ENCODE measurements around the gene TMEM9. TPM values are rescaled to one million over a fixed set of nuclear protein-coding genes. Genes with fewer than 3 reads are reported as not detected.
A peak's percentile ranks its signal among the peaks of the same experiment; 100 is the strongest.

The TMEM9 gene
- total and polyA plus RNA-seq, 9 of the 15 experiments (the other 6 are each of a cell fraction or from before 2014, with no cell fraction given) = 30.4 to 107 (median 67.6) TPM

DNA sequence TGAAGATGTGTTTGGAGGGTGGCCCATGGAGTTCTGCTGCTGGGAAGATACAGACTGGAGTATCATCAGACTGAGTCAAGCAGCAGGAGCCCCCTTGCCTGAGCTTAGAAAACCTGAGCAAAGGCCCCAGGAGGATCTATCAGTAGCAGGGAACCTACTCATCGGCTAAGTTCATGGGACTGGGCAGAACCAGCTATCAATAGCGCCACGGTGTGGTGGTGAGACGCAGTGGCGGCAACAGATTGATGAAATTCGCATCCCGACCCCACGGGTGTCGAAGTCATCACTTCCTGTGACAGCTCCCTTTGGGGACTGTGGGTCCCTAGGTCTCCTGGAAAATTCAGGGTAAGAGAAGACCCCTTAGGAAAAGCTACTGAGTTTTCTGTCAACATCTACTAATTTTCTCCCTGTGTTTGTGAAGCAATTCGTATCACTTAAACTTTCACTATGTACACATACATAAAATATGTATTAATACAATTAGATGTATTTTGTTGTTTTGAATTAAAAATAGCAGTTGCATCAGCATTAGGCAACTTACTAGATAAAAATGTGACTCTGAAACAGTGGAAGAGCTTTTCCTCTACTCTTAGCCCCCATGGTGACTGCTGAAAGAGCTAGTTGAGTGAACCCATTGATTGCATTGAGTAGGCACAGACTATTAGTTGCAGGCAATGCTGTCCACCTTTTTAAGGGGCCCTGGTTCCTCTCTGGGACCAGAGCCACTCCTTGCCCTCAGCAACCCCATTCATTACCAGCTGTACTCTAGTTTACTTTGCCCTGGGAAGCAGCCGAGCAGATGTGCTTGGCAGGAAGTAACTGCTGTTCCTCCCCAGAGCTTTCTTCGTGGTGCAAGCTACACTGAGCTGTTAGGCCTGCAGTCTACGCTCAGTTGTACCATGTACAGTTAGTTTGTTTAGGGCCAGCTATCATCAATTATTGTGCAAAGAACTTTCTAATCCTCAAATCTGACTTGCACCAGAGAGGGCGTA lies 34.8 kb downstream of the TMEM9 start:
- peak; percentile 88 for FAIRE-seq
- no peak overlapping the region for H3K27ac ChIP-seq (ENCODE audit: extremely low read depth, low read depth, low read length)
- H3K9me1 ChIP-seq (ENCODE audit: control insufficient read depth, insufficient read depth, low read length) = no peaks in the 10 kb centered on the region
- ChIA-PET POLR2A (interaction anchor here (0.5 to 1.1 kb wide), 6 partner anchors 22 to 183 kb away, joined by 3 to 4 read pairs (median 3); no protein-coding TSS in a partner anchor), CTCF (ENCODE audit: low intra/inter-chr PET ratio) (interaction anchor here (1.1 to 1.9 kb wide), 4 partner anchors 34 to 561 kb away, joined by 3 to 8 read pairs (median 5); no protein-coding TSS in a partner anchor)
- H3K79me2 ChIP-seq (ENCODE audit: control insufficient read depth, insufficient read depth, low read length) = no peaks in the 10 kb centered on the region
- intact Hi-C loops (cut with micrococcal nuclease) = loop anchor here (2.0 to 10.0 kb wide), 2 partner anchors 75 to 147 kb away; no protein-coding TSS in a partner anchor
- peaks cover 9% of the 10 kb centered on the region for H4K20me1 ChIP-seq (replicated peaks; ENCODE audit: control insufficient read depth, insufficient read depth, low read length)
- H3K4me2 ChIP-seq (ENCODE audit: insufficient read depth, low read length) = no peak overlapping the region
- H3K4me1 ChIP-seq (replicated peaks in 1 of 2; ENCODE audit: control insufficient read depth in 2 of 2, insufficient read depth in 2 of 2, low read length in 2 of 2) = peaks cover 0 to 1% of the 10 kb centered on the region in 2 experiments; a peak in 2 of 5 replicates
- whole genome bisulfite sequencing (ENCODE audit: insufficient coverage, low coverage, missing lambda C conversion rate) = 2% methylated on average over 14 of the region's 14 CpGs
- DNase-seq (ENCODE audit: extremely low read depth in 1 of 4, low spot score in 3 of 4) = peak; percentile 72 to 81 (median 80)
- no peaks in the 10 kb centered on the region for H3K9me3 ChIP-seq (replicated peaks; ENCODE audit: control insufficient read depth, insufficient read depth, low read depth, low read length)
- H3K27me3 ChIP-seq (ENCODE audit: control insufficient read depth in 2 of 2, insufficient read depth in 2 of 2, low read length in 2 of 2) = peaks cover 48 to 71% of the 10 kb centered on the region in 2 experiments
- ATAC-seq = peak; percentile 92
- no peak overlapping the region for H2AFZ ChIP-seq (ENCODE audit: low read depth, low read length)
- H3K36me3 ChIP-seq (ENCODE audit: control insufficient read depth, insufficient read depth, low read length) = no peaks in the 10 kb centered on the region
- H3K4me3 ChIP-seq = no peak overlapping the region
- BruUV-seq (replicated peaks) = no TSS peak
- in situ Hi-C loops (cut with MboI) = no loop called here
- H3K9ac ChIP-seq (ENCODE audit: insufficient read depth in 1 of 2, low read depth in 2 of 2, low read length in 2 of 2) = no peak overlapping the region
- no peak for TF ChIP-seq CEBPG (CRISPR knock-in tag; IDR thresholded peaks at IDR 0.05)
- TF ChIP-seq CEBPG (tag; conservative IDR thresholded peaks at IDR 0.05 in 1 of 2, IDR thresholded peaks at IDR 0.05 in 1 of 2) = peak in 1 of 2 experiments; percentile 43; a peak in 1 of 4 replicates
- TF ChIP-seq ETV1 (tag; conservative IDR thresholded peaks at IDR 0.05; ENCODE audit: low read depth) = 0 out of 2 replicates have a peak, but pooled peaks have one; percentile 6
- TF ChIP-seq, protein P1, sequence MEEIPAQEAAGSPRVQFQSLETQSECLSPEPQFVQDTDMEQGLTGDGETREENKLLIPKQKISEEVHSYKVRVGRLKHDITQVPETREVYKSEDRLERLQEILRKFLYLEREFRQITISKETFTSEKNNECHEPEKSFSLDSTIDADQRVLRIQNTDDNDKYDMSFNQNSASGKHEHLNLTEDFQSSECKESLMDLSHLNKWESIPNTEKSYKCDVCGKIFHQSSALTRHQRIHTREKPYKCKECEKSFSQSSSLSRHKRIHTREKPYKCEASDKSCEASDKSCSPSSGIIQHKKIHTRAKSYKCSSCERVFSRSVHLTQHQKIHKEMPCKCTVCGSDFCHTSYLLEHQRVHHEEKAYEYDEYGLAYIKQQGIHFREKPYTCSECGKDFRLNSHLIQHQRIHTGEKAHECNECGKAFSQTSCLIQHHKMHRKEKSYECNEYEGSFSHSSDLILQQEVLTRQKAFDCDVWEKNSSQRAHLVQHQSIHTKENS (CRISPR knock-in tag; IDR thresholded peaks at IDR 0.05) = no peak
- peak; percentile 48 to 77 for TF ChIP-seq RAD21 (CRISPR knock-in tag; conservative IDR thresholded peaks at IDR 0.05 in 1 of 2, IDR thresholded peaks at IDR 0.05 in 1 of 2)
- TF ChIP-seq ZFP36 (IDR thresholded peaks at IDR 0.05; ENCODE audit: low read depth, low read length, partially characterized antibody) = no peak
- TF ChIP-seq CTBP1 (IDR thresholded peaks at IDR 0.05; ENCODE audit: borderline replicate concordance) = no peak; the same call in 1 of the 2 replicates
- TF ChIP-seq STAG1 (CRISPR knock-in tag; IDR thresholded peaks at IDR 0.05; ENCODE audit: borderline replicate concordance) = peak; percentile 44; the same call in 1 of the 2 replicates
- no peak for TF ChIP-seq SRSF1 (IDR thresholded peaks at IDR 0.05; ENCODE audit: low read depth, low read length)
- 0 out of 4 replicates have a peak, but pooled peaks of 1 of the 2 experiments have one; percentile 10 for TF ChIP-seq KDM4B (IDR thresholded peaks at IDR 0.05; ENCODE audit: borderline replicate concordance in 2 of 2, low read depth in 1 of 2)
- TF ChIP-seq EHMT2 (IDR thresholded peaks at IDR 0.05) = no peak
- TF ChIP-seq, protein P2, sequence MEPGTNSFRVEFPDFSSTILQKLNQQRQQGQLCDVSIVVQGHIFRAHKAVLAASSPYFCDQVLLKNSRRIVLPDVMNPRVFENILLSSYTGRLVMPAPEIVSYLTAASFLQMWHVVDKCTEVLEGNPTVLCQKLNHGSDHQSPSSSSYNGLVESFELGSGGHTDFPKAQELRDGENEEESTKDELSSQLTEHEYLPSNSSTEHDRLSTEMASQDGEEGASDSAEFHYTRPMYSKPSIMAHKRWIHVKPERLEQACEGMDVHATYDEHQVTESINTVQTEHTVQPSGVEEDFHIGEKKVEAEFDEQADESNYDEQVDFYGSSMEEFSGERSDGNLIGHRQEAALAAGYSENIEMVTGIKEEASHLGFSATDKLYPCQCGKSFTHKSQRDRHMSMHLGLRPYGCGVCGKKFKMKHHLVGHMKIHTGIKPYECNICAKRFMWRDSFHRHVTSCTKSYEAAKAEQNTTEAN (CRISPR knock-in tag; IDR thresholded peaks at IDR 0.05) = no peak
- TF ChIP-seq ZEB2 (IDR thresholded peaks at IDR 0.05) = no peak
- TF ChIP-seq, protein P3, sequence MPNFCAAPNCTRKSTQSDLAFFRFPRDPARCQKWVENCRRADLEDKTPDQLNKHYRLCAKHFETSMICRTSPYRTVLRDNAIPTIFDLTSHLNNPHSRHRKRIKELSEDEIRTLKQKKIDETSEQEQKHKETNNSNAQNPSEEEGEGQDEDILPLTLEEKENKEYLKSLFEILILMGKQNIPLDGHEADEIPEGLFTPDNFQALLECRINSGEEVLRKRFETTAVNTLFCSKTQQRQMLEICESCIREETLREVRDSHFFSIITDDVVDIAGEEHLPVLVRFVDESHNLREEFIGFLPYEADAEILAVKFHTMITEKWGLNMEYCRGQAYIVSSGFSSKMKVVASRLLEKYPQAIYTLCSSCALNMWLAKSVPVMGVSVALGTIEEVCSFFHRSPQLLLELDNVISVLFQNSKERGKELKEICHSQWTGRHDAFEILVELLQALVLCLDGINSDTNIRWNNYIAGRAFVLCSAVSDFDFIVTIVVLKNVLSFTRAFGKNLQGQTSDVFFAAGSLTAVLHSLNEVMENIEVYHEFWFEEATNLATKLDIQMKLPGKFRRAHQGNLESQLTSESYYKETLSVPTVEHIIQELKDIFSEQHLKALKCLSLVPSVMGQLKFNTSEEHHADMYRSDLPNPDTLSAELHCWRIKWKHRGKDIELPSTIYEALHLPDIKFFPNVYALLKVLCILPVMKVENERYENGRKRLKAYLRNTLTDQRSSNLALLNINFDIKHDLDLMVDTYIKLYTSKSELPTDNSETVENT (CRISPR knock-in tag; IDR thresholded peaks at IDR 0.05) = no peak
- TF ChIP-seq HMG20A (CRISPR knock-in tag; conservative IDR thresholded peaks at IDR 0.05) = no peak

All from K562 (cell line).